Suprapubic skin (tissue), 4 donors: Measurements from ENCODE around the gene RGS11. TPM values are rescaled to one million over a fixed set of nuclear protein-coding genes. Genes with fewer than 3 reads are reported as not detected.

Experiments used
- DNase-seq, 2 donors: peaks; one replicate each; pipeline ENCODE4 v3.0.0-alpha.2; 2019; ENCODE audit warnings: low spot score in 2 of 2
- H3K27ac ChIP-seq: fragments of 200-600 bp; sonication (generic); one replicate; pipeline ENCODE4 v1.5.1; 2019
- H3K27me3 ChIP-seq: fragments of 200-600 bp; sonication (generic); one replicate; pipeline ENCODE4 v1.5.1; 2019
- H3K36me3 ChIP-seq: fragments of 200-600 bp; sonication (generic); one replicate; pipeline ENCODE4 v1.5.1; 2019
- H3K4me1 ChIP-seq: fragments of 200-600 bp; sonication (generic); one replicate; pipeline ENCODE4 v1.5.1; 2019
- H3K4me3 ChIP-seq: fragments of 200-600 bp; sonication (generic); one replicate; pipeline ENCODE4 v1.5.1; 2019; ENCODE audit warnings: mild to moderate bottlenecking
- H3K9me3 ChIP-seq: fragments of 200-600 bp; sonication (generic); one replicate; pipeline ENCODE4 v1.5.1; 2019
- CTCF ChIP-seq, 2 donors: fragments of 200-600 bp in 1 of 2; fragments of 450-650 bp in 1 of 2; sonication (generic) in 1 of 2; IDR thresholded peaks; one replicate each; pipeline ENCODE4 v1.5.1; 2016 to 2019; ENCODE audit warnings: antibody characterized with exemption in 2 of 2, mild to moderate bottlenecking in 1 of 2, moderate library complexity in 1 of 2
- EP300 ChIP-seq: sonication (generic); formaldehyde crosslinking; IDR thresholded peaks from one replicate; pipeline ENCODE4 v1.6.1; 2017; ENCODE audit warnings: antibody characterized with exemption
- POLR2A ChIP-seq, 2 donors: fragments of 450-650 bp; IDR thresholded peaks; one replicate each; pipeline ENCODE4 v1.6.1; 2017; ENCODE audit warnings: antibody characterized with exemption in 2 of 2, mild to moderate bottlenecking in 2 of 2, moderate library complexity in 2 of 2
- POLR2AphosphoS5 ChIP-seq, 3 donors: sonication (generic); formaldehyde crosslinking; IDR thresholded peaks; one replicate each; pipeline ENCODE4 v1.6.1; 2017; ENCODE audit warnings: antibody characterized with exemption in 3 of 3
- WGBS: methylation state at CpG from one replicate; pipeline ENCODE4 v1.1.5; 2018; 5-methylcytosine and 5-hydroxymethylcytosine counted together
- total RNA-seq, 4 donors: library from RNA; depleted of rRNA; stranded (reverse); fragments of >200 nt; gene quantifications; one replicate each; pipeline ENCODE4 v1.1.0, GENCODE V29; 2016

RGS11 gene
- total RNA-seq, 4 donors from 2014 or later, result 0.30 to 1.5 (median 0.59) TPM

DNA sequence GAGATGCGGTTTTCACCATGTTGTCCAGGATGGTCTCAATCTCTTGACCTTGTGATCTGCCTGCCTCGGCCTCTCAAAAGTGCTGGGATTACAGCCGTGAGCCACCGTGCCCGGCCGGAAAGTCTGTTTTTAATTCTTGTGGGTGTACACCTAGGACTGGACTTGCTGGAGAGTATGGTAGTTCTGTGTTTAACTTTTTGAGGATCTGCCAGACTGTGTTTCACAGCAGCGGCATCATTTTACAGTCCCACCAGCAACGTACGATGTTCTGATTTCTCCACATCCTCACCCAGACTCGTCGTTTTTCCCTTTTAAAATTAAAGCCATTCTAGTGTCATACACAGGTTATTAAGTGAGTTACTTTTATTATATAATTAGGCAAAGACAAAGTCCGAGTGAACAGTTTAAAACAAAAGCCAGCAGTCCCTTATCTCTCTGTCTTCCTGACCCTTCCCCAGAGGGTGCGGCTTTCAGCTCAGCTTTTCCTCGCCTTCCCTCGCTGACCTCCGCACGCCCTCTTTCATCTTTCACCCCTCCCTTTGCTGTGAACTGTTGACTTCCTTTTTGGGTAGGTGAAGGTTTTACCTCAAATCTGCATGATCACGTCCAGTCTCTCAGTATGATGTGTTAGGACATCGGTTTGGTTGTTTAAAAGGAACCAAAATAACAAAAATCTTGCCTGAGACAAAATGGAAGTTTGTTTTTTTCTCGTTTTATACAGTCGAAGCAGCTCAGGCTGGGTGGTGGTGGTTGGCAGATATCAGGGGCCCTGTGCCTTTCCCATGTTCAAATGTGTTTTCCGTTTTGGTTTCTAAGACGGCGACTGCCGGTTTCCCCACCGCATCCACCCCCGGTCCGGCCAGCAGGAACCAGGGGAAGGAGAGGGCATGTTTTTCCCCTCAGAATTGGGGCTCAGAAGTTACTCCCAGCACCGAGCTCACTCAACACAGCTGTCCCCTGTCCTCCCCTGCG lies 23.1 kb downstream of the RGS11 start:
- peaks cover 49% of the 10 kb centered on the region for H3K36me3 ChIP-seq
- no peaks in the 10 kb centered on the region for H3K27me3 ChIP-seq
- no peaks in the 10 kb centered on the region for H3K4me1 ChIP-seq
- no peak for TF ChIP-seq CTCF (IDR thresholded peaks at IDR 0.05)
- TF ChIP-seq EP300, result no peak
- no peak for TF ChIP-seq POLR2AphosphoS5 (IDR thresholded peaks at IDR 0.05)
- no peak overlapping the region for H3K4me3 ChIP-seq
- no peak overlapping the region for H3K27ac ChIP-seq
- 77% methylated on average over 30 of the region's 30 CpGs for WGBS
- DNase-seq, result no peak
- H3K9me3 ChIP-seq, result no peaks in the 10 kb centered on the region

DNA sequence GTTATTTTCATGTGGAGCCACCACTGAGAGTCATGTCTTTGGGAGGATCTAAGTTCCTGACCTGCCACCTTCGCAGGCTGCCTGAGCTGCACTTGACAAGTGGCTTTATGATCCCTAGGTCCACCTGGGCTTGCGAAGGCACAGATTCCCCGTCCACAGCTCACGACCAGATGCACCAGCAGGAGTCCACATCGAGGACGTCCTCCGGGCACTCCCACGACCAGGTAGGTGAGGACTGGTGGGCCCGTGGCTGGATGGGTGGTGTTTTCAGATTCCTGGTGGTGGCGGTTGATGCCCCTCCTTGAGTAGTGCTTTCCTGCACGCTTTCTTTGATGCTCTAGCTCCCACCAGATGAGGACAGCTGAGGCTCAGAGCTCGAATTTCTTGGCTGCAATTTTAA lies 26.3 kb downstream of the RGS11 start:
- no peaks in the 10 kb centered on the region for H3K27me3 ChIP-seq
- H3K4me3 ChIP-seq, result no peak overlapping the region
- no peak for DNase-seq
- H3K4me1 ChIP-seq, result no peaks in the 10 kb centered on the region
- peaks cover 29% of the 10 kb centered on the region for H3K36me3 ChIP-seq
- no peaks in the 10 kb centered on the region for H3K9me3 ChIP-seq
- no peak for TF ChIP-seq POLR2AphosphoS5 (IDR thresholded peaks at IDR 0.05)
- no peak for TF ChIP-seq EP300
- TF ChIP-seq CTCF (IDR thresholded peaks at IDR 0.05), result no peak
- no peak for TF ChIP-seq POLR2A (IDR thresholded peaks at IDR 0.05)
- WGBS, result 88% methylated on average over 10 of the region's 12 CpGs
- H3K27ac ChIP-seq, result no peak overlapping the region

DNA sequence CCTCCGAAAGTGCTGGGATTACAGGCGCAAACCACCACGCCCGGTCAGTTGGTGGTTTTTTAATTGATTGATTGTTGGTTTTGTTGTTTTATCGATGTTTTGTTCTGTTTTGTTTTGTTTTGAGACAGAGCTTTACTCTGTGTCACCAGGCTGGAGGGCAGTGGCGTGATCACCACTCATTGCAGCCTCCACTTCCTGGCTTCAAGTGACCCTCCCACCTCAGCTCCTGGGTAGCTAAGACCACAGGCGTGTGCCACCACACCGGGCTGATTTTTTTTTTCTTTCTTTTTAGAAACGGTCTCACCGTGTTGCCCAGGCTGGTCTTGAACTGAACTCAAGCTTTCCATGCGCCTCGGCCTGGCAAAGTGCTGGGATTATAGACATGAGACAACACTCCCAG lies 28.7 kb downstream of the RGS11 start:
- 94% methylated on average over 12 of the region's 12 CpGs for WGBS
- Histone ChIP-seq H3K36me3 (peaks cover 21% of the 10 kb centered on the region), H3K27ac (no peak overlapping the region), H3K4me3 (no peak overlapping the region), H3K9me3 (no peaks in the 10 kb centered on the region), H3K27me3 (no peaks in the 10 kb centered on the region), H3K4me1 (peaks cover under 1% of the 10 kb centered on the region)
- no peak for DNase-seq
- no peak for TF ChIP-seq EP300
- TF ChIP-seq POLR2AphosphoS5 (IDR thresholded peaks at IDR 0.05), result no peak
- no peak for TF ChIP-seq CTCF (IDR thresholded peaks at IDR 0.05)
- no peak for TF ChIP-seq POLR2A (IDR thresholded peaks at IDR 0.05)

DNA sequence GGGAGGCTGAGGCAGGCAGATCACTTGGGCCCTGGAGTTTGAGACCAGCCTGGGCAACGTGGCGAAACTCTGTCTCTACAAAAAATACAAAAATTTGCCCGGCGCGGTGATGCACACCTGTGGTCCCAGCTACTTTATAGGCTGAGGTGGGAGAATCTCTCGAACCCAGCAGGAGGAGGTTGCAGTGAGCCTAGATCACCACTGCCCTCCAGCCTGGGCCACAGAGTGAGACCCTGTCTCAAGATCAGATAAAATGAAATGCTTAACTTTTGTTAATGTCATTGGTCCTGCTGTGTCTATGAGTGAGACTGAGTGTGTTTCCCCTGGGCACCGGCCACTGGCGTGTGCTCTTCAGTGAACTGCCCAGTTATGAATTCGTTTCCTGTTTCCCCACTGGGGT lies 30.6 kb downstream of the RGS11 start:
- no peaks in the 10 kb centered on the region for H3K27me3 ChIP-seq
- H3K27ac ChIP-seq, result no peak overlapping the region
- H3K4me3 ChIP-seq, result no peak overlapping the region
- no peak for DNase-seq
- H3K4me1 ChIP-seq, result peaks cover 3% of the 10 kb centered on the region
- H3K9me3 ChIP-seq, result no peaks in the 10 kb centered on the region
- TF ChIP-seq POLR2A (IDR thresholded peaks at IDR 0.05) (no peak), POLR2AphosphoS5 (IDR thresholded peaks at IDR 0.05) (no peak), EP300 (no peak), CTCF (IDR thresholded peaks at IDR 0.05) (no peak)
- H3K36me3 ChIP-seq, result peaks cover 11% of the 10 kb centered on the region
- WGBS, result 95% methylated on average over 9 of the region's 9 CpGs

DNA sequence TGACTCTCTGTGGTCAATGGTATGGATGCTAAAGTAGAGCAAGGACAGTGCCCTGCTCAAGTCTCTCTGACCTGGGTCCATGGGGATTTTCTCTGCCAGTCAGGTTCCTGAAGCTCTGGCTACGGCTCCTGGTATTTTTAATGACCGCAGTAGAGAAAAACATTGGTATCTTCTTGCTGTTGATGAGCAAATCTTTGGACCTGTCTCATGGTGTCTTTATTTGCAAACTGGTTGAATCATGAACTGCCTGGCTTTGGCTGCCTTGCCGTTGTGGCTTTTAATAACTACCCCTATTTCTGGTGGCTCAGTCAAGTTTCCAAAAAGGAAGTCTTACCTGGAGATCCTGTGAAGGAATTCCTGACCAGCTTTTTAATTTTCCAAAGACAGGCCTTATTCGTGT lies 32.4 kb downstream of the RGS11 start:
- Histone ChIP-seq H3K36me3 (no peaks in the 10 kb centered on the region), H3K9me3 (no peaks in the 10 kb centered on the region), H3K4me1 (peaks cover 9% of the 10 kb centered on the region), H3K27me3 (no peaks in the 10 kb centered on the region), H3K27ac (no peak overlapping the region), H3K4me3 (no peak overlapping the region)
- WGBS, result 53% methylated on average over 4 of the region's 4 CpGs
- TF ChIP-seq EP300, result no peak
- DNase-seq, result no peak
